Measurements from ENCODE around the gene ZNF185.

ZNF185 gene

GRCh38 chrX:152897222-152898131, at the start of gene ZNF185:
Gene ZNF185, plus strand, starts transcription at chrX:152898067. Its CDS starts 16,423 bp downstream, at chrX:152914490.
- no peak for DNase-seq

DNA sequence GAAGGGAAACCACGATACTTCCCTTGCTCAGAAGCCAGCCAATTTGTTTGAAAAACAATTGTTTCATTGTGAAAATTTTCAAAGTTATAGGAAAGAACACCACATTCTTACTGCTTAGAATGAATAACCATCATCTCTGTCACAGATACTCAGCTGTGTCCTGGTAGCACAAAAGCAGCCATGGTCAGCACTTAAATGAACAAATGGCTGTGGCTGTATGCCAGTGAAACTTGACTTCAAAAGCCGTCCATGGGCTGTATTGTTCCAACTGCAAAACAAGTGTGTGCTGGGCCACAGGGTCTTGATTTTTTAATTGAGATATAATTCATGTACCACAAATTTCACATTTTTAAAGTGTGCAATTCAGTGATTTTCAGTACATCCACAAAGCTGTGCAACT, 47.4 kb upstream of the ZNF185 start:
- no peak for DNase-seq

- no peak for DNase-seq
Measured at GRCh38 chrX:152853986-152854385, 43.9 kb upstream of the ZNF185 start.

- DNase-seq: no peak
Measured at GRCh38 chrX:152861116-152861515, 36.8 kb upstream of the ZNF185 start.

- DNase-seq: no peak
Measured at GRCh38 chrX:152861826-152862225, 36.0 kb upstream of the ZNF185 start.

DNA sequence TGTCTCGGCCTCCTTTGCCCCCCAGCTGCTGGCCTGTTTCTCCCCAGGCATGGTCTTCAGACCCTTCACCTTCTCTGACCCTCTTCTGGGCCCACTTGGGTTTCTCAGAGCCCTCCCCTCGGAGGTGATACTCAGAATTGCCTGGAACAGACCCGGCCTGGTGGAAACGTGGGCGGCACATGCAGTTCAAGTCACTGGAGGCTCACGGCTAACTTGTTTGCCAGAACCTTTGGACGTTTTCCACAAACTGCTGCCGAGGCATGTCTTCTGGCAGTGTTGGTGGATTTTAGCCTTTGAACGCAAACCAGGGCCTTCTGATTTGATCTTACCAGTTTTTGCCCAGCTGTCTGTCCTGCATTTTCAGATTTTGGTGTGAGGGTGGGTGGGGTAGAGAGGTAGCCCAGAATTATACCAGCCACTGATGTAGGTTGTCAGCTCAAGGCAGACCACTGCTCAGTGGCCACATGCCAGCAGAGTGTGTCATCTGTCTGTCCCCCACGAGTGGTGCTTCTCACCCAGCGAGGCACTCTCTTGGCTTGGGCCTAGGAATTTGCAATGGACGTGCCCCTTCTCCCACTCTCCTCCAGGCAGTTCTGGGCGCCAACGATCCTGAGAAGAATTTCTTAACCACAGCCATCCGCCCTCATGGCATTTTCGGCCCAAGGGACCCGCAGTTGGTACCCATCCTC, 32.5 kb upstream of the ZNF185 start:
- no peak for DNase-seq

- DNase-seq: no peak
Measured at GRCh38 chrX:152866386-152866785, 31.5 kb upstream of the ZNF185 start.

- no peak for DNase-seq
Measured at GRCh38 chrX:152869972-152870371, 27.9 kb upstream of the ZNF185 start.

DNA sequence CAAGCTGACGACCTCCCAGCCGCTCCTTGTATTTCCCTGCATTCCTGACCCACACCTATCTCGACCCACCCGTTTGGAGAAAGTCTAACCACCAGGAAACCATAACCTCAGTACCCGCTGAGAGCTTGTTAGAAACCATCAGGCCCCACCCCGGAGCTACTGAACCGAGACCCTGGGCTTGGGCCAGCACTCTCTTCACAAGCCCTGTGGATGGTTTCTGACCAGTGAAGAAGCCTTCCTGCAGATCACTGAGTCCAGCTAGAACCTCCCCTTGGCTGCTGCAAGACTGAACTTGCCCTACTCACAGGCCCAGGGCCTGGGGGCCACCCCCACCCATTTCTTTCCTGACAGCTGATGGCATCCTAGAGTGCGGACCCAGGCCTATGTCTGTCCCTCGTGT, 26.6 kb upstream of the ZNF185 start:
- no peak for DNase-seq

- DNase-seq: no peak
Measured at GRCh38 chrX:152872522-152872921, 25.3 kb upstream of the ZNF185 start.

DNA sequence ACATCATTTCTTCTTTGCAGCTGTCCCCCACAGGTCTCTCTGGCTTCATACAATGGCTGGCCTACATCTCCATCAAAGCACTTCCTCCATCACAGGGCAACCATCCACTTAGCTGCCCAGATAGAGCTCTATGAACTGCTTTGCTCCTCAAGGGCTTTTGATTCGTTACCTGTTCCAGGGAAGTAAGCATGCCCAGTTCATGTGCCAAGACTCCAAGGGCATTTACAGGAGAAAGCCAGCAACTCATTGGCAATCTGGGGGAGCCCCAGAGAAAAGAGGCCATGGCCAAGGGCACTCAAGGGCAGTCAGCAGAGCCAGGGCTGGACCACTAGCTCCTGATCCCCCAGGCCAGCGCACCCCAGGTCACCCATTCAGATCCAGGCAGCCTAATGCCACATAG, 24.5 kb upstream of the ZNF185 start:
- no peak for DNase-seq

GRCh38 chrX:152876931-152877840, 20.7 kb upstream of the ZNF185 start:
- no peak for DNase-seq

DNA sequence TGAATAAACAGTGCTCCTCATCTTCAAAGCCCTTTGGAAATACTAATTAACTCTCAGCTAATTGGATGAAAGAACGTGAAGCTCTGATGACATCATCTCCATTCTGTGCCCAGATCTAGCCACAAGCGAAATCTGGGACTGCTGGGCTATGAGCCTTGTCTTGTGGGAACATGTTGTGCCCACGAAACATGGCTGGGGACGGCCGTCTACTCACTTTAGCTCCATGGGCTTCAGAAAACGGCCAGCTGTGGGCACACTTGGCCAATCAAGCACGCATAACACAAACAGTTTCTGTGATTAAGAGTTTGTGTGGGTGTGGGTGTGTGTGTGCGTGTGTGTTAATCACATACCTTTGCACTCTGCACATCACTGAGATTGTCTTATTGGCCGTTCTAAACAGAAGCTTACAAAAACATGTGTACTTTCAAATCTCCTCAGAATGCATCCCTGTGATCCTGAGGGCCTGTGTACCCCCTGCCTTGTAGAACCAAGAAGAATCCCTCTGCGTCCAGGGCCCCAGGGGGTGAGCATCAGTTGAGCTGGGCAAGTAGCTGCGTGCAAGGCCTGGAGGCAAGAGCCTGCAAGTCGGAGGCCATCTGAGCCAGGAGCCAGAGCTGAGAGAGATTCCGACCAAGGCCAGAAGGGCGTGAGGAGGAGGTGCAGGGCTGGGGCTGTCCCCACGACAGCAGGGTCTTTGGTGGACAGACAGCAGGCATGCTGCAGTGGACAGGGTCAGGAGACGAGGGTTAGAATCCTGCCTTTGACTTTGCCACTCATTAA, 18.7 kb upstream of the ZNF185 start:
- no peak for DNase-seq

GRCh38 chrX:152881289-152881688, 16.6 kb upstream of the ZNF185 start:
- DNase-seq: no peak

- DNase-seq: no peak
Measured at GRCh38 chrX:152884171-152884570, 13.7 kb upstream of the ZNF185 start.

GRCh38 chrX:152886716-152887115, 11.2 kb upstream of the ZNF185 start:
- DNase-seq: no peak

GRCh38 chrX:152892499-152892898, 5.4 kb upstream of the ZNF185 start:
- DNase-seq: no peak

GRCh38 chrX:152892999-152893891, 4.6 kb upstream of the ZNF185 start:
- no peak for DNase-seq

DNA sequence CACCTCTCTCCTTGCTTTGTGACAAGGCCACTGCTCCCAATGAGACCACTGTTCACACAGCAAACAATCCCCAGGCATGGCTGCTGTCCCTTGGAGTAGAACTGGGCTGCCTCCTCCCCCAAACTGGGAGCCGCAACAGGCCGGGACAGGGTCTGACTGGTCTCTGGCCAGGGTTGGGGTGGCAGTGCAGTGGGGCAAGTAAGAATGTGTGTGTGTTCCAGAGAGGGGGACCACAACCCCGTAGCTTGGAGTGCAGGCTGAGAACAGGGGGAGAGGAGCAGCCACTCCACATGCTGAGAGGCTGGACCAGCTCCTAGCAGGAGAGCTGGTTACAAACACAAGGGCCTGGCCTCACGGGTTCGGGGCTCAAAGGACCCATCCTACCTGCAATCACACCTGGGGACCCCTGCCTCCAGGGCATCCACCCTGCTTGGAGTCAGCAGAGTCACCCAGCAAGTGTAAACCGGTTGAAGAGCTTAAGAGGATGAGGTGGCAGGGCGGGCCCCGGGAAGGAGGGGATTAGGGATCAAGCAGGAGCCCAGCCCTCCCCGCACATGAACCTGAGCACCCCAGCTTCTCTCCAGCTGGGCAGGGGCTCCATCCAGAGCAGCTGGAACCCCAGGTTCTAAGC, 3.8 kb upstream of the ZNF185 start:
- no peak for DNase-seq

DNA sequence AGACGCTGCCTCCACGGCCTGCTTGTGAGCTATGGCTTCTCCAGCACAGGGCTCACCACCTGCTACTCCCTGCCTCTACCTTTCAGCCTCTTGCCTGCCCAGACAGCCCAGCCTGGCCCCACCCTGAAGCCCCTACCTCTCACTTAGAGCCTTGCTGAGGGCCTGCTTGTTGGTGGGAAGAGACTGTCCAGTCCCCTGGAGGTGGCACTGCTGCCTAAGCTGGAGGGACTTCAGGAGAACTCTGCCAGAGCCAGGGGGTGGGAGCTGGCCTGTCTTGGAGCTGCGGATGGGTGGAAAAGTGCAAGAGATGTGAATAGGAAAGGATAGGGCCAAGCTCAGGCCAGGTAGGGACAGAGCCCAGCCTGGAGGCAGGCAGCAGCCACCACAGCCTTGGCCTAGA, 2.7 kb upstream of the ZNF185 start:
- DNase-seq: no peak

All from RPMI8226 (cell line).